Cardiac muscle cell (in vitro differentiated cells and primary cell): Measurements from ENCODE around the gene TLR9. TPM values are rescaled to one million over a fixed set of nuclear protein-coding genes. Genes with fewer than 3 reads are reported as not detected.

ENCODE experiments used
- DNase-seq, 2 donors: peaks; one replicate each; pipeline versions ENCODE4 v3.0.0 to v3.0.0-alpha.2; 2010 to 2017; ENCODE audit warnings: low read depth in 1 of 2, low spot score in 1 of 2
- H3K27ac ChIP-seq: fragments of 200-600 bp; sonication (generic); 2 replicates; pipeline ENCODE4 v1.5.1; 2016
- H3K27me3 ChIP-seq: fragments of 200-600 bp; sonication (generic); 2 replicates; pipeline ENCODE4 v1.6.0; 2016; ENCODE audit warnings: control low read depth
- H3K36me3 ChIP-seq: fragments of 200-600 bp; sonication (generic); 2 replicates; pipeline ENCODE4 v1.5.1; 2016; ENCODE audit warnings: control low read depth
- H3K4me1 ChIP-seq: fragments of 200-600 bp; sonication (generic); 2 replicates; pipeline ENCODE4 v1.8.1; 2017; ENCODE audit warnings: low read depth, mild to moderate bottlenecking, mixed run types
- H3K4me3 ChIP-seq: fragments of 200-600 bp; sonication (generic); 2 replicates; pipeline ENCODE4 v1.5.1; 2016; ENCODE audit warnings: mild to moderate bottlenecking
- H3K9me3 ChIP-seq: fragments of 200-600 bp; sonication (generic); 2 replicates; pipeline ENCODE4 v1.5.1; 2017; ENCODE audit warnings: low read depth, mild to moderate bottlenecking, control low read depth
- polyA plus RNA-seq: library from polyadenylated mRNA; unstranded; fragments of >200 nt; fragmentation: Nextera tagmentation; extraction: Ambion mirVana; gene quantifications from 2 replicates; pipeline ENCODE4 v1.2.1, GENCODE V29; 2016
- total RNA-seq: library from RNA; depleted of rRNA; stranded (reverse); fragments of >200 nt; gene quantifications from 2 replicates; pipeline ENCODE4 v1.2.3, GENCODE V29; 2016
- TF ChIP-seq, protein P1 (sequence below): IDR thresholded peaks from 2 replicates; pipeline ENCODE4 v1.5.1; 2012; ENCODE audit warnings: low read depth, mild to moderate bottlenecking, low read length

The TLR9 gene
- total and polyA plus RNA-seq, 2 experiments from 2014 or later, result 0.15 TPM; not detected in 1

DNA sequence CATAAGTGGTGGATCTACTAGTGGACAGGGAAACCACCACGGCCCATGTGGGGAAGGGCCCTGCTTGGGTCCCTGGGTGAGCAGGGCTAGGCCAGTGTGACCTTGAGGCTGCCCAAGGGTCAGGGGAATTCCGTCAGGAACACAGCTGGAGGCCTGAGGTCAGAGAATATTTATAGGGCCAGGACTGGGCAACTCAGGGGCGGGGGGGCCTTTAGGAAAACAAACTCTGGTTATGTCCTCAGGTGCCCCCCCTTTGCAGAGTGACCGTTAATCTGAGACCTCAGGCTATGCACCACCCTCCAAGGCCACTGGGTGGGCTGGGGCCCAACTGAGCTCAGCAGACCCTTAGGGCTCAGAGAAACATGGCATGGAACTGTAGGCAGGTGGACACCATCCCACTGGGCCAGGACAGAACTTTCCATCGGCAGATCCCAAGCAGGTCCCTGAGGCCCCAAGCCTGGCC is 11.0 kb upstream of the TLR9 start:
- no peak for DNase-seq
- no peak overlapping the region for H3K4me3 ChIP-seq
- peaks cover 14% of the 10 kb centered on the region for H3K4me1 ChIP-seq

DNA sequence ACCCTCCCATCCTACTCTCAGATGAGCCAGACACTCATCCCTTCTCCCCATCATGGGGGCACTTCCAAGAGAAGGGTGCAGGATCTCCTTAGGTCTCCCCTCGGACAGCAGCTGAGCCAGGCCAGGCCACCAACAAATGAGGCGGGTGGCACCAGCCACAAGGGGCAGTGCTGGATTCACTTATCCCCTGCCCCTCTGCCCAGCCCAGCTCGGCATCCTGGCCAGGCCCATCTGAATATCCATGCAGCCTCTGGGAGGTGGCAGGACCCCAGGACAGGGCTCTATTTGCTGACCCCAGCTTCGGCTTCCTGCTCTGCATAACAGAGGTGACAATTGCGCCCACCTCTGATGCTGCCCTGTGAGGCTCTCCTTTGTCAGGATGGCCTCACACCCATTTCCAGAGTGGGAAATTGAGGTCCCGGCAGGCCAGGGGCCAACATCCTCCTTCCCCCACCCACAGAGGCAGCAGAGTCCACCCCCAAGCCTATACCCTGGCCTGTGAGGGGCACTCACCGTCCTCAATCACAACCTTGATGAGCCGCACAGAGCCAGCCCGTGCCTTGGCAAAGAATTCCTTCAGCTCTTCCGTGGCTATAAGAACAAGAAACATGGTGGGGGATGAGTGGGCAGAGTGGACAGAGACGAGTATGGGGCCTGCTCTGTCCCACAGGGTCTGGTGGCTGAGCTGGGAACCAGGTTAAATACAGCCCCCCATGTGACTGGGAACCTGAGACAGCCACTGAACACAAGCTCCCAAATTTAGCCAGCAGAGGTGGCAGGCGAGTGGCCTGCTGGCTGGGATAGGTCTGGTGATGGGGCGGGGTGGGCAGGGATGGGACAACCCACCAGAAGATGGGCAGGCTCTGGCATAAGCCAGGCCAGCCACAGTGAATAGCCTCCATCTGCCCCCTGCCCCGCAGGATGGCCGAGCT is 9.3 kb upstream of the TLR9 start:
- no peak for DNase-seq
- Histone ChIP-seq H3K27me3 (no peaks in the 10 kb centered on the region), H3K27ac (no peak overlapping the region), H3K4me1 (peaks cover 14% of the 10 kb centered on the region), H3K9me3 (no peaks in the 10 kb centered on the region), H3K4me3 (no peak overlapping the region), H3K36me3 (peaks cover 8% of the 10 kb centered on the region)
- TF ChIP-seq, protein P1, sequence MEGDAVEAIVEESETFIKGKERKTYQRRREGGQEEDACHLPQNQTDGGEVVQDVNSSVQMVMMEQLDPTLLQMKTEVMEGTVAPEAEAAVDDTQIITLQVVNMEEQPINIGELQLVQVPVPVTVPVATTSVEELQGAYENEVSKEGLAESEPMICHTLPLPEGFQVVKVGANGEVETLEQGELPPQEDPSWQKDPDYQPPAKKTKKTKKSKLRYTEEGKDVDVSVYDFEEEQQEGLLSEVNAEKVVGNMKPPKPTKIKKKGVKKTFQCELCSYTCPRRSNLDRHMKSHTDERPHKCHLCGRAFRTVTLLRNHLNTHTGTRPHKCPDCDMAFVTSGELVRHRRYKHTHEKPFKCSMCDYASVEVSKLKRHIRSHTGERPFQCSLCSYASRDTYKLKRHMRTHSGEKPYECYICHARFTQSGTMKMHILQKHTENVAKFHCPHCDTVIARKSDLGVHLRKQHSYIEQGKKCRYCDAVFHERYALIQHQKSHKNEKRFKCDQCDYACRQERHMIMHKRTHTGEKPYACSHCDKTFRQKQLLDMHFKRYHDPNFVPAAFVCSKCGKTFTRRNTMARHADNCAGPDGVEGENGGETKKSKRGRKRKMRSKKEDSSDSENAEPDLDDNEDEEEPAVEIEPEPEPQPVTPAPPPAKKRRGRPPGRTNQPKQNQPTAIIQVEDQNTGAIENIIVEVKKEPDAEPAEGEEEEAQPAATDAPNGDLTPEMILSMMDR, result no peak

More for the DNA sequence above, 11.0 kb upstream of the TLR9 start:
- Histone ChIP-seq H3K27me3 (no peaks in the 10 kb centered on the region), H3K27ac (no peak overlapping the region), H3K36me3 (no peaks in the 10 kb centered on the region), H3K9me3 (no peaks in the 10 kb centered on the region)
- TF ChIP-seq, protein P1, result no peak

- Histone ChIP-seq H3K36me3 (peaks cover 14% of the 10 kb centered on the region), H3K27me3 (no peaks in the 10 kb centered on the region), H3K4me3 (no peak overlapping the region), H3K27ac (no peak overlapping the region), H3K9me3 (no peaks in the 10 kb centered on the region), H3K4me1 (peaks cover 14% of the 10 kb centered on the region)
- TF ChIP-seq, protein P1, result no peak
- DNase-seq, result no peak
Observed at GRCh38 chr3:52233968-52234367, 8.5 kb upstream of the TLR9 start.

- no peak for DNase-seq
- TF ChIP-seq, protein P1, result no peak
- Histone ChIP-seq H3K4me3 (no peak overlapping the region), H3K4me1 (peaks cover 10% of the 10 kb centered on the region), H3K9me3 (no peaks in the 10 kb centered on the region), H3K27ac (no peak overlapping the region), H3K36me3 (peaks cover 14% of the 10 kb centered on the region), H3K27me3 (no peaks in the 10 kb centered on the region)
Observed at GRCh38 chr3:52233108-52233591, 7.7 kb upstream of the TLR9 start.

GRCh38 chr3:52232279-52233107 is 7.0 kb upstream of the TLR9 start:
- H3K27me3 ChIP-seq, result no peaks in the 10 kb centered on the region
- peaks cover 9% of the 10 kb centered on the region for H3K4me1 ChIP-seq
- peaks cover 14% of the 10 kb centered on the region for H3K36me3 ChIP-seq
- no peak overlapping the region for H3K27ac ChIP-seq
- TF ChIP-seq, protein P1, result no peak
- no peak overlapping the region for H3K4me3 ChIP-seq
- no peaks in the 10 kb centered on the region for H3K9me3 ChIP-seq
- DNase-seq, result no peak
